Mammary epithelial cell (primary cell): Measurements from ENCODE around the gene RAB11FIP4.

Experiments used
- EZH2 ChIP-seq: IDR thresholded peaks from 2 replicates; pipeline ENCODE4 v1.6.1; 2012; ENCODE audit warnings: low read length, inconsistent platforms, borderline replicate concordance
- TF ChIP-seq, protein P1 (sequence below), 2 donors: IDR thresholded peaks in 1 of 2; conservative IDR thresholded peaks in 1 of 2; 2 replicates each; pipeline ENCODE4 v1.5.1; 2011 to 2012; ENCODE audit warnings: inconsistent platforms in 2 of 2, low read length in 2 of 2, mild to moderate bottlenecking in 2 of 2, control low read depth in 1 of 2, low read depth in 1 of 2; ENCODE audit not compliant: insufficient read depth in 1 of 2; ENCODE audit errors: extremely low read depth in 1 of 2

DNA sequence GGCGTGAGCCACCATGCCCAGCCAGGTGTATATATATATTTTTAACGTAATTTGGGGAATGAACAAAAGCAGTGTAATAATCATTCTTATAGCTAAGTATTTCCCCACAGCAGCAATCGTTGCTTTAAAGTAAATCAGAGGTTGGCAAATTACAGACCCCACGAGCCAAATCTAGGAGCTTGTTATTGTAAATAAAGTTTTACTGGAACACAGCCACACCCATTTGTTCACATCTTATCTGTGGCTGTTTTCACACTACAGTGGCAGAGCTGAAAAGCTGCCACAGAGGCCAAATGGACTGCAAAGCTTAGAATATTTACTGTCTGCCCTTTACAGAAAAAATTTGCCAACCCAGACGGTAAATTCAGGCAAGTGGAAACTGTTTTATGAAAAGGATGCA, 50.8 kb downstream of the RAB11FIP4 start:
- TF ChIP-seq, protein P1, sequence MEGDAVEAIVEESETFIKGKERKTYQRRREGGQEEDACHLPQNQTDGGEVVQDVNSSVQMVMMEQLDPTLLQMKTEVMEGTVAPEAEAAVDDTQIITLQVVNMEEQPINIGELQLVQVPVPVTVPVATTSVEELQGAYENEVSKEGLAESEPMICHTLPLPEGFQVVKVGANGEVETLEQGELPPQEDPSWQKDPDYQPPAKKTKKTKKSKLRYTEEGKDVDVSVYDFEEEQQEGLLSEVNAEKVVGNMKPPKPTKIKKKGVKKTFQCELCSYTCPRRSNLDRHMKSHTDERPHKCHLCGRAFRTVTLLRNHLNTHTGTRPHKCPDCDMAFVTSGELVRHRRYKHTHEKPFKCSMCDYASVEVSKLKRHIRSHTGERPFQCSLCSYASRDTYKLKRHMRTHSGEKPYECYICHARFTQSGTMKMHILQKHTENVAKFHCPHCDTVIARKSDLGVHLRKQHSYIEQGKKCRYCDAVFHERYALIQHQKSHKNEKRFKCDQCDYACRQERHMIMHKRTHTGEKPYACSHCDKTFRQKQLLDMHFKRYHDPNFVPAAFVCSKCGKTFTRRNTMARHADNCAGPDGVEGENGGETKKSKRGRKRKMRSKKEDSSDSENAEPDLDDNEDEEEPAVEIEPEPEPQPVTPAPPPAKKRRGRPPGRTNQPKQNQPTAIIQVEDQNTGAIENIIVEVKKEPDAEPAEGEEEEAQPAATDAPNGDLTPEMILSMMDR (conservative IDR thresholded peaks at IDR 0.05 in 1 of 2, IDR thresholded peaks at IDR 0.05 in 1 of 2; ENCODE audit: extremely low read depth in 1 of 2, insufficient read depth in 1 of 2, low read depth in 1 of 2, low read length in 2 of 2), result no peak
- no peak for TF ChIP-seq EZH2
